HepG2 (cell line): ENCODE data around the gene CTPS2. TPM values are rescaled to one million over a fixed set of nuclear protein-coding genes. Genes with fewer than 3 reads are reported as not detected.

Experiments used
- ATAC-seq: fragments of 200-7000 bp; cut with Tn5 transposase; 3 replicates; pipeline ENCODE4 v1.9.1; 2020; ENCODE audit warnings: mild to moderate bottlenecking, moderate library complexity
- BruUV-seq: library from RNA; stranded (reverse); fragments of 400-500 nt; replicated peaks from 2 replicates; lab custom pipeline; 2021; lab: Mats Ljungman, UMichigan
- CTCF ChIA-PET: fragments of 300-600 bp; formaldehyde crosslinking; extraction: SDS; loops from one replicate; lab custom pipeline; 2021; ENCODE audit warnings: low total read pairs, inconsistent platforms, low intra/inter-chr PET ratio; lab: Yijun Ruan, JAX
- POLR2A ChIA-PET: fragments of 350-600 bp; sonication (Branson Sonifier 250); formaldehyde crosslinking; loops from one replicate; lab custom pipeline; 2020; ENCODE audit warnings: antibody characterized with exemption, inconsistent platforms; lab: Yijun Ruan, JAX
- DNase-seq: peaks from one replicate; pipeline ENCODE4 v3.0.0-alpha.2; 2015; ENCODE audit warnings: low spot score
- FAIRE-seq: peaks from 3 replicates; lab custom pipeline; 2011; peaks lifted over from hg19 to GRCh38; lab: Jason Lieb, UNC
- H2AFZ ChIP-seq: one replicate; pipeline ENCODE4 v1.6.1; 2011; ENCODE audit warnings: low read length, inconsistent platforms
- H3K27ac ChIP-seq: fragments of 300-600 bp; 3 replicates; pipeline ENCODE4 v1.8.0; 2011; ENCODE audit warnings: mixed run types, mild to moderate bottlenecking, mixed read lengths, low read length, inconsistent platforms; ENCODE audit not compliant: insufficient read depth; ENCODE audit errors: extremely low read length
- H3K27me3 ChIP-seq, 2 experiments: fragments of 200-600 bp in 1 of 2; 2 replicates in 1 of 2; 3 replicates in 1 of 2; pipeline versions ENCODE4 v1.6.0 to v1.8.0; 2011; ENCODE audit warnings: low read length in 2 of 2, mild to moderate bottlenecking in 2 of 2, moderate library complexity in 2 of 2, inconsistent platforms in 1 of 2; ENCODE audit not compliant: insufficient read depth in 2 of 2, control insufficient read depth in 1 of 2
- H3K36me3 ChIP-seq, 2 experiments: fragments of 200-600 bp in 1 of 2; replicated peaks in 1 of 2; 2 replicates in 1 of 2; 3 replicates in 1 of 2; pipeline versions ENCODE4 v1.5.1 to v1.8.0; 2011; ENCODE audit warnings: low read length in 2 of 2, inconsistent platforms in 1 of 2; ENCODE audit not compliant: insufficient read depth in 2 of 2, control insufficient read depth in 1 of 2
- H3K4me1 ChIP-seq: 2 replicates; pipeline ENCODE4 v1.5.1; 2012; ENCODE audit warnings: low read length, inconsistent platforms; ENCODE audit not compliant: insufficient read depth
- H3K4me2 ChIP-seq: 2 replicates; pipeline ENCODE4 v1.6.0; 2011; ENCODE audit warnings: low read depth, low read length, inconsistent platforms
- H3K4me3 ChIP-seq, 3 experiments: fragments of 200-600 bp in 1 of 3; sonication (generic), shearing (Covaris generic) in 1 of 3; replicated peaks in 1 of 3; 2 replicates each; pipeline ENCODE4 v1.5.1; 2011 to 2016; ENCODE audit warnings: low read length in 3 of 3, inconsistent platforms in 2 of 3, low read depth in 2 of 3, mild to moderate bottlenecking in 2 of 3, control low read depth in 1 of 3, mixed read lengths in 1 of 3; ENCODE audit not compliant: insufficient read depth in 1 of 3
- H3K79me2 ChIP-seq: one replicate; pipeline ENCODE4 v1.6.1; 2011; ENCODE audit warnings: low read length, inconsistent platforms; ENCODE audit not compliant: insufficient read depth
- H3K9ac ChIP-seq: 2 replicates; pipeline ENCODE4 v1.6.0; 2011; ENCODE audit warnings: mild to moderate bottlenecking, low read depth, low read length, inconsistent platforms; ENCODE audit not compliant: insufficient read depth
- H3K9me3 ChIP-seq: 2 replicates; pipeline ENCODE4 v1.5.1; 2012; ENCODE audit warnings: mild to moderate bottlenecking, low read length
- H4K20me1 ChIP-seq: 2 replicates; pipeline ENCODE4 v1.6.0; 2011; ENCODE audit warnings: inconsistent platforms, mild to moderate bottlenecking, low read length, moderate library complexity; ENCODE audit not compliant: insufficient read depth
- AKNA ChIP-seq: sonication (generic); formaldehyde crosslinking; IDR thresholded peaks from 2 replicates; pipeline ENCODE4 v1.4.0; 2020; ENCODE audit warnings: missing genetic modification reagents, borderline replicate concordance
- ERF ChIP-seq: IDR thresholded peaks from 2 replicates; pipeline ENCODE4 v1.6.1; 2018; ENCODE audit warnings: missing biosample characterization, missing genetic modification reagents
- GFI1 ChIP-seq: sonication (generic); formaldehyde crosslinking; IDR thresholded peaks from 2 replicates; pipeline ENCODE4 v1.5.0; 2020; ENCODE audit warnings: missing genetic modification reagents, mild to moderate bottlenecking, borderline replicate concordance
- GZF1 ChIP-seq: sonication (generic); formaldehyde crosslinking; IDR thresholded peaks from 2 replicates; pipeline ENCODE4 v1.5.1; 2020; ENCODE audit warnings: mild to moderate bottlenecking, missing genetic modification reagents
- HCFC1 ChIP-seq: fragments of 150-350 bp; IDR thresholded peaks from 2 replicates; pipeline ENCODE4 v1.6.1; 2014; ENCODE audit warnings: low read depth, low read length
- IRX3 ChIP-seq: sonication (generic); formaldehyde crosslinking; IDR thresholded peaks from 2 replicates; pipeline ENCODE4 v1.8.1; 2023; ENCODE audit warnings: mild to moderate bottlenecking, low read depth, missing genetic modification reagents, borderline replicate concordance
- MEF2D ChIP-seq: sonication (generic); formaldehyde crosslinking; IDR thresholded peaks from 2 replicates; pipeline ENCODE4 v1.5.1; 2020; ENCODE audit warnings: mild to moderate bottlenecking, missing genetic modification reagents
- RAD51 ChIP-seq: fragments of 450-650 bp; IDR thresholded peaks from 2 replicates; pipeline ENCODE4 v1.6.1; 2016; ENCODE audit warnings: borderline replicate concordance
- ZNF282 ChIP-seq: fragments of 450-650 bp; IDR thresholded peaks from 2 replicates; pipeline ENCODE4 v1.6.1; 2018; ENCODE audit not compliant: partially characterized antibody
- ZNF451 ChIP-seq: sonication (generic); formaldehyde crosslinking; IDR thresholded peaks from 2 replicates; pipeline ENCODE4 v1.5.0; 2020; ENCODE audit warnings: mild to moderate bottlenecking, missing genetic modification reagents
- WGBS: methylation state at CpG from one replicate; pipeline ENCODE4 v1.1.6; 2017; ENCODE audit warnings: low lambda C conversion rate; 5-methylcytosine and 5-hydroxymethylcytosine counted together
- in situ Hi-C: cut with HindIII; loops from 2 replicates; pipeline ENCODE4 v1.10.0; 2017; ENCODE audit warnings: low pct_unique_long_range_greater_than_20kb; ENCODE audit not compliant: extremely low pct_ligation_motif_present
- intact Hi-C: fragments of 100-400 bp; cut with micrococcal nuclease; formaldehyde crosslinking; loops from one replicate; pipeline ENCODE4 v1.10.0; 2022; ENCODE audit not compliant: unreplicated experiment
- polyA plus RNA-seq, 8 experiments: library from polyadenylated mRNA; depleted of rRNA in 3 of 8; stranded (reverse) in 7 of 8; unstranded in 1 of 8; fragments of >200 nt; fragmentation: Illumina TruSeq in 4 of 8; extraction: Trizol in 4 of 8; gene quantifications; 2 replicates each; pipeline versions ENCODE4 v1.2.1 to v1.2.3, GENCODE V29; 2011 to 2016; ENCODE audit warnings: low read depth in 4 of 8, missing spikeins in 1 of 8, mixed read lengths in 1 of 8; ENCODE audit not compliant: insufficient read depth in 1 of 8
- total RNA-seq, 5 experiments: library from RNA; depleted of rRNA; stranded (reverse); fragments of >200 nt; fragmentation: Illumina TruSeq; extraction: Trizol; gene quantifications; 2 replicates each; pipeline ENCODE4 v1.2.3, GENCODE V29; 2016; ENCODE audit warnings: low read depth in 1 of 5

Gene CTPS2
- total and polyA plus RNA-seq, 2 of the 13 experiments (the other 11 are each of a cell fraction or from before 2014, with no cell fraction given), result 10.3 to 26.1 TPM

- TF ChIP-seq IRX3 (CRISPR knock-in tag), result no peak
- no peak for TF ChIP-seq MEF2D
- TF ChIP-seq, all 625 proteins: peak for 0
These were observed 47.8 kb downstream of the CTPS2 start (continued) for GRCh38 chrX:16664626-16665025.

- H3K27me3 ChIP-seq, result no peaks in the 10 kb centered on the region
- intact Hi-C loops, result no loop called here
- no TSS peak for BruUV-seq
- no peak overlapping the region for H3K4me2 ChIP-seq
- no peak overlapping the region for H3K4me3 ChIP-seq
- FAIRE-seq (no peak), DNase-seq (no peak), ATAC-seq (no peak)
- no peak overlapping the region for H3K9ac ChIP-seq
- TF ChIP-seq ZNF451 (CRISPR knock-in tag) (no peak), RAD51 (no peak)
- 91% methylated on average over 4 of the region's 5 CpGs for WGBS
- H2AFZ ChIP-seq, result no peak overlapping the region
- POLR2A ChIA-PET, result no interaction called here
- no peaks in the 10 kb centered on the region for H3K79me2 ChIP-seq
- no peak overlapping the region for H3K27ac ChIP-seq
- H3K4me1 ChIP-seq, result no peaks in the 10 kb centered on the region
- peaks cover 4 to 14% of the 10 kb centered on the region in 2 experiments; a peak in 3 of 5 replicates for H3K36me3 ChIP-seq
- in situ Hi-C loops, result loop anchor here (25.0 kb wide), 1 partner anchor 202 kb away; no protein-coding TSS in a partner anchor
- H3K9me3 ChIP-seq, result no peaks in the 10 kb centered on the region
- no peaks in the 10 kb centered on the region for H4K20me1 ChIP-seq
- CTCF ChIA-PET, result no interaction called here
These were observed 48.4 kb downstream of the CTPS2 start for GRCh38 chrX:16664074-16664473.

- no peaks in the 10 kb centered on the region for H3K9me3 ChIP-seq
- TF ChIP-seq AKNA, result no peak
- no peak for TF ChIP-seq ZNF451 (CRISPR knock-in tag)
- no peak for TF ChIP-seq GZF1 (CRISPR knock-in tag)
- TF ChIP-seq ZNF282, result no peak
- TF ChIP-seq HCFC1, result no peak
- TF ChIP-seq ERF, result no peak
- no peak for TF ChIP-seq GFI1 (CRISPR knock-in tag)
- TF ChIP-seq, all 625 proteins: peak for 0
- BruUV-seq, result no TSS peak
- H3K4me3 ChIP-seq, result no peak overlapping the region
- no peaks in the 10 kb centered on the region for H4K20me1 ChIP-seq
- H2AFZ ChIP-seq, result no peak overlapping the region
- no peaks in the 10 kb centered on the region for H3K27me3 ChIP-seq
- in situ Hi-C loops, result loop anchor here (25.0 kb wide), 1 partner anchor 200 kb away; no protein-coding TSS in a partner anchor
- intact Hi-C loops, result no loop called here
- FAIRE-seq (no peak), DNase-seq (no peak), ATAC-seq (no peak)
- CTCF ChIA-PET, result no interaction called here
- no peaks in the 10 kb centered on the region for H3K79me2 ChIP-seq
- 89% methylated on average over 2 of the region's 2 CpGs for WGBS
- no peak overlapping the region for H3K27ac ChIP-seq
- H3K4me2 ChIP-seq, result no peak overlapping the region
- peaks cover 4 to 8% of the 10 kb centered on the region in 2 experiments; a peak in 3 of 5 replicates for H3K36me3 ChIP-seq
- no peaks in the 10 kb centered on the region for H3K4me1 ChIP-seq
- POLR2A ChIA-PET, result no interaction called here
- no peak overlapping the region for H3K9ac ChIP-seq
These were observed 50.1 kb downstream of the CTPS2 start for GRCh38 chrX:16662402-16662801.
